ENCODE results near the gene HOXC13. TPM values are rescaled to one million over a fixed set of nuclear protein-coding genes. Genes with fewer than 3 reads are reported as not detected.
A peak's percentile ranks its signal among the peaks of the same experiment; 100 is the strongest.

HOXC13 gene
- total and polyA plus RNA-seq, 2 experiments from 2014 or later, result 0.10 TPM; not detected in 1

GRCh38 chr12:53961025-53961761 lies 22.6 kb downstream of the HOXC13 start:
- Histone ChIP-seq H4K20me1 (replicated peaks; ENCODE audit: insufficient read depth) (peaks cover 48% of the 10 kb centered on the region), H3K4me2 (peak overlapping the region; percentile 67), H3K36me3 (ENCODE audit: insufficient read depth) (no peaks in the 10 kb centered on the region; the same call in 1 of the 2 replicates), H3F3A (replicated peaks; ENCODE audit: low read depth) (peaks cover 44% of the 10 kb centered on the region), H3K9me2 (ENCODE audit: insufficient read depth) (no peaks in the 10 kb centered on the region), H3K4me1 (ENCODE audit: insufficient read depth) (peaks cover 12% of the 10 kb centered on the region), H3K79me2 (replicated peaks; ENCODE audit: insufficient read depth) (no peaks in the 10 kb centered on the region), H3K4me3 (peak overlapping the region; percentile 23; the same call in 1 of the 2 replicates), H2AFZ (peak overlapping the region; percentile 69; the same call in 1 of the 2 replicates), H3K27ac (ENCODE audit: low read depth) (no peak overlapping the region), H3K27me3 (ENCODE audit: insufficient read depth) (peaks cover 100% of the 10 kb centered on the region)
- H3K36me3 Mint-ChIP-seq (ENCODE audit: low read depth), result no peaks in the 10 kb centered on the region; the same call in 2 of the 3 replicates
- H3K4me3 Mint-ChIP-seq, result no peak overlapping the region
- H3K27ac Mint-ChIP-seq, result no peak overlapping the region
- no peak for DNase-seq (ENCODE audit: low spot score)
- no peaks in the 10 kb centered on the region; the same call in none of the 3 replicates for H3K9me3 Mint-ChIP-seq
- peaks cover 100% of the 10 kb centered on the region for H3K27me3 Mint-ChIP-seq (ENCODE audit: insufficient read depth, low read depth, poor library complexity)
- H3K4me1 Mint-ChIP-seq, result peaks cover 18% of the 10 kb centered on the region
- peak; percentile 22 for ATAC-seq
- TF ChIP-seq NANOG (IDR thresholded peaks at IDR 0.05; ENCODE audit: borderline replicate concordance) (no peak), STAT1 (IDR thresholded peaks at IDR 0.05; ENCODE audit: unreplicated experiment) (no peak), EZH2phosphoT487 (IDR thresholded peaks at IDR 0.05; ENCODE audit: unreplicated experiment) (peak; percentile 98), ZNF331 (CRISPR knock-in tag; IDR thresholded peaks at IDR 0.05; ENCODE audit: low read depth) (no peak), ZNF462 (CRISPR knock-in tag; IDR thresholded peaks at IDR 0.05) (no peak), ZNF114 (CRISPR knock-in tag; IDR thresholded peaks at IDR 0.05) (no peak), JUNB (IDR thresholded peaks at IDR 0.05; ENCODE audit: unreplicated experiment) (no peak), EZH2 (IDR thresholded peaks at IDR 0.05; ENCODE audit: low read depth, unreplicated experiment) (peak; percentile 94), REST (IDR thresholded peaks at IDR 0.05; ENCODE audit: unreplicated experiment) (no peak), POLR2AphosphoS5 (IDR thresholded peaks at IDR 0.05; ENCODE audit: low read depth) (no peak), CREB1 (CRISPR knock-in tag; IDR thresholded peaks at IDR 0.05; ENCODE audit: low read depth) (no peak)
- TF ChIP-seq, protein P1, sequence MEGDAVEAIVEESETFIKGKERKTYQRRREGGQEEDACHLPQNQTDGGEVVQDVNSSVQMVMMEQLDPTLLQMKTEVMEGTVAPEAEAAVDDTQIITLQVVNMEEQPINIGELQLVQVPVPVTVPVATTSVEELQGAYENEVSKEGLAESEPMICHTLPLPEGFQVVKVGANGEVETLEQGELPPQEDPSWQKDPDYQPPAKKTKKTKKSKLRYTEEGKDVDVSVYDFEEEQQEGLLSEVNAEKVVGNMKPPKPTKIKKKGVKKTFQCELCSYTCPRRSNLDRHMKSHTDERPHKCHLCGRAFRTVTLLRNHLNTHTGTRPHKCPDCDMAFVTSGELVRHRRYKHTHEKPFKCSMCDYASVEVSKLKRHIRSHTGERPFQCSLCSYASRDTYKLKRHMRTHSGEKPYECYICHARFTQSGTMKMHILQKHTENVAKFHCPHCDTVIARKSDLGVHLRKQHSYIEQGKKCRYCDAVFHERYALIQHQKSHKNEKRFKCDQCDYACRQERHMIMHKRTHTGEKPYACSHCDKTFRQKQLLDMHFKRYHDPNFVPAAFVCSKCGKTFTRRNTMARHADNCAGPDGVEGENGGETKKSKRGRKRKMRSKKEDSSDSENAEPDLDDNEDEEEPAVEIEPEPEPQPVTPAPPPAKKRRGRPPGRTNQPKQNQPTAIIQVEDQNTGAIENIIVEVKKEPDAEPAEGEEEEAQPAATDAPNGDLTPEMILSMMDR (conservative IDR thresholded peaks at IDR 0.05; ENCODE audit: low read depth in 2 of 2), result peak; percentile 18 to 48; a peak in 3 of 4 replicates
- TF ChIP-seq, protein P2, sequence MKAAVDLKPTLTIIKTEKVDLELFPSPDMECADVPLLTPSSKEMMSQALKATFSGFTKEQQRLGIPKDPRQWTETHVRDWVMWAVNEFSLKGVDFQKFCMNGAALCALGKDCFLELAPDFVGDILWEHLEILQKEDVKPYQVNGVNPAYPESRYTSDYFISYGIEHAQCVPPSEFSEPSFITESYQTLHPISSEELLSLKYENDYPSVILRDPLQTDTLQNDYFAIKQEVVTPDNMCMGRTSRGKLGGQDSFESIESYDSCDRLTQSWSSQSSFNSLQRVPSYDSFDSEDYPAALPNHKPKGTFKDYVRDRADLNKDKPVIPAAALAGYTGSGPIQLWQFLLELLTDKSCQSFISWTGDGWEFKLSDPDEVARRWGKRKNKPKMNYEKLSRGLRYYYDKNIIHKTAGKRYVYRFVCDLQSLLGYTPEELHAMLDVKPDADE (IDR thresholded peaks at IDR 0.05), result no peak

Measured in GM23338 (cell line).